ENCODE measurements around the gene RNF144B.
"Not testable (repeated sequence)": the region's sequence is repeated elsewhere in the genome, so short reads cannot be mapped to it uniquely, and the experiment has no call there.

RNF144B gene

GRCh38 chr6:18380158-18380836 is 6.9 kb upstream of the RNF144B start:
- DNase-seq: no peak

- no peak for DNase-seq
Observed at GRCh38 chr6:18380851-18381250, 6.3 kb upstream of the RNF144B start.

- no peak for DNase-seq
Observed at GRCh38 chr6:18383441-18383840, 3.7 kb upstream of the RNF144B start.

- no peak for DNase-seq
Observed at GRCh38 chr6:18384621-18385020, 2.5 kb upstream of the RNF144B start.

GRCh38 chr6:18386298-18386976 is 713 bp upstream of the RNF144B start:
- DNase-seq: no peak

GRCh38 chr6:18388271-18388670 is 1.1 kb downstream of the RNF144B start:
- DNase-seq: no peak

- no peak for DNase-seq
Observed at GRCh38 chr6:18388942-18389341, 1.8 kb downstream of the RNF144B start.

GRCh38 chr6:18389479-18389878 is 2.3 kb downstream of the RNF144B start:
- DNase-seq: no peak

GRCh38 chr6:18390476-18390875 is 3.3 kb downstream of the RNF144B start:
- no peak for DNase-seq

GRCh38 chr6:18391023-18391422 is 3.9 kb downstream of the RNF144B start:
- no peak for DNase-seq

GRCh38 chr6:18392346-18392877 is 5.3 kb downstream of the RNF144B start:
- DNase-seq: no peak

- DNase-seq: no peak
Observed at GRCh38 chr6:18393698-18394097, 6.5 kb downstream of the RNF144B start.

- DNase-seq: no peak
Observed at GRCh38 chr6:18395177-18395855, 8.2 kb downstream of the RNF144B start.

GRCh38 chr6:18395856-18396197 is 8.7 kb downstream of the RNF144B start:
- DNase-seq: no peak

- DNase-seq: no peak
Observed at GRCh38 chr6:18397701-18398100, 10.6 kb downstream of the RNF144B start.

- not testable (repeated sequence) for DNase-seq
Observed at GRCh38 chr6:18398225-18398624, 11.1 kb downstream of the RNF144B start.

GRCh38 chr6:18400831-18401446 is 13.8 kb downstream of the RNF144B start:
- peak; percentile 41 for DNase-seq

GRCh38 chr6:18404965-18405364 is 17.8 kb downstream of the RNF144B start:
- not testable (repeated sequence) for DNase-seq

GRCh38 chr6:18405477-18406293 is 18.5 kb downstream of the RNF144B start:
- DNase-seq: no peak

GRCh38 chr6:18406955-18407749 is 20.0 kb downstream of the RNF144B start:
- no peak for DNase-seq

- DNase-seq: not testable (repeated sequence)
Observed at GRCh38 chr6:18409602-18410001, 22.5 kb downstream of the RNF144B start.

GRCh38 chr6:18410412-18410811 is 23.3 kb downstream of the RNF144B start:
- DNase-seq: no peak

Measured in GF-D8 (cell line).